ENCODE data around the gene CTU1. TPM values are rescaled to one million over a fixed set of nuclear protein-coding genes. Genes with fewer than 3 reads are reported as not detected.

Gene CTU1
- total and polyA plus RNA-seq, 8 donors = 1.6 to 9.9 (median 2.6) TPM

DNA sequence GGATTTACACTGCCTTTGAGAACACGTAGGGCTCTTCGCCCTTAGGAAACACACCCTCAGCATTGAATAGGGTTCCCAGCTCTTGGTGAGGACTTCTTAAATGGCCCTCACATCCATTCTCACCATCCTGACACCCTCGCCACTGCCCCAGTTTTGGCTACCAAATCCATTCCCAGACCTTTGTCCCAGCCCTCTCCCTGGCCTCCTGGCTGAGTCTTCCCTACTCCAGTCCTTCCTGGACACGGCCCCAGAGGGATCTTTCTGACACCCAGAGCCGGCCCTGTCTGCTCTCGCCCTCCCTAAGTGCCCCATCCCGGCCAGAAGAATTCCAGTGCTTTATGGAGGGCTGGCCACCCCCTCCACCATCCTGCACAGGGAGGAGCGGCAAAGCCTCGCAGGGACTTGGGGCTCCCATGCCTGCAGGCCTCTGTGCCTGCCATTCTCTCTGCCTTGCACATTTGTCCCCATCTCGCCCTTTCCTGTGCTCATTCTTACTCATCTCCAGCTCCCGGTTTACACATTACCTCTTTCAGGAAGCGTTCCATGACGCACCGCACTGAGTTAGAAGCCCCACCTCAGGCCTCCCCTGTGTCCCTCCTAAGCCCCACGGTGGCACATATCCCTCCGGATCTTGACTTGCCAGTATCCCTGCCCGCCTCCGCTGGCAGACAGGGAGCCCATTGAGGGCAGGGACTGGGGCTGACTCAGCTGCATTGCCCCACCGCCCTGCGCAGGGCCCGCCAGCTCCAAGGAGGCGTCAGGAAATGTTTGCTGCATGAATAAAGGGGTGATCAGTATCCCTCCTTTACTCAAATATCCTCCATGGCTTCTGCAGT lies 14.5 kb downstream of the CTU1 start:
- intact Hi-C loops (cut with DNase I) = no loop called here
- no peak for ATAC-seq
- TF ChIP-seq, protein P1, sequence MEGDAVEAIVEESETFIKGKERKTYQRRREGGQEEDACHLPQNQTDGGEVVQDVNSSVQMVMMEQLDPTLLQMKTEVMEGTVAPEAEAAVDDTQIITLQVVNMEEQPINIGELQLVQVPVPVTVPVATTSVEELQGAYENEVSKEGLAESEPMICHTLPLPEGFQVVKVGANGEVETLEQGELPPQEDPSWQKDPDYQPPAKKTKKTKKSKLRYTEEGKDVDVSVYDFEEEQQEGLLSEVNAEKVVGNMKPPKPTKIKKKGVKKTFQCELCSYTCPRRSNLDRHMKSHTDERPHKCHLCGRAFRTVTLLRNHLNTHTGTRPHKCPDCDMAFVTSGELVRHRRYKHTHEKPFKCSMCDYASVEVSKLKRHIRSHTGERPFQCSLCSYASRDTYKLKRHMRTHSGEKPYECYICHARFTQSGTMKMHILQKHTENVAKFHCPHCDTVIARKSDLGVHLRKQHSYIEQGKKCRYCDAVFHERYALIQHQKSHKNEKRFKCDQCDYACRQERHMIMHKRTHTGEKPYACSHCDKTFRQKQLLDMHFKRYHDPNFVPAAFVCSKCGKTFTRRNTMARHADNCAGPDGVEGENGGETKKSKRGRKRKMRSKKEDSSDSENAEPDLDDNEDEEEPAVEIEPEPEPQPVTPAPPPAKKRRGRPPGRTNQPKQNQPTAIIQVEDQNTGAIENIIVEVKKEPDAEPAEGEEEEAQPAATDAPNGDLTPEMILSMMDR (IDR thresholded peaks at IDR 0.05) = no peak

DNA sequence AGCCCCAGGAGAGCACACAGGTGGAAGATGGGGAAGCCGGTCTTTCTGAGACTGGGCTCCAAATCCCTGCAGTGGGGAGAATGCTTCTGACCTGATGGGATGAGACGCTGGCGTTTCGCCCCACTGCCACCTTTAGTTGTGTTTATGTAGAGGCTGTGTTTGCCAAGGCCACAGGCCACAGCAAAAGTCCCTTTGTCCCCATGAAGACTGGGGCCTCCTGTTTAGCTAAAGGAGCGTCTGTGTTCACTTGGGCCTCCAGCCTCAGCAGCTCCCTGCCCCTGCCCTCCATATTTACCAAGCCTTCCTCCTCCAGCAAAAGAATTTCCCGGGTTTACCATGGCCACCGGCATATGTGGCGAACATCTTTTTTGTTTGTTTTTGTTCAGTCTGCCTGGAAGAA lies 15.1 kb downstream of the CTU1 start:
- TF ChIP-seq, protein P1 (IDR thresholded peaks at IDR 0.05) = no peak
- Histone ChIP-seq H3K27ac (no peak overlapping the region), H3K9me3 (no peaks in the 10 kb centered on the region), H3K36me3 (peaks cover 0 to 4% of the 10 kb centered on the region in 2 donors), H3K4me1 (peaks cover 0 to 14% of the 10 kb centered on the region in 2 donors), H3K27me3 (no peaks in the 10 kb centered on the region), H3K4me3 (no peak overlapping the region)
- intact Hi-C loops (cut with DNase I) = no loop called here
- ATAC-seq = no peak
- no peak for DNase-seq

More for the DNA sequence above, 14.5 kb downstream of the CTU1 start:
- H3K27me3 ChIP-seq = no peaks in the 10 kb centered on the region
- peaks cover 0 to 8% of the 10 kb centered on the region in 2 donors for H3K36me3 ChIP-seq
- DNase-seq = no peak
- no peak overlapping the region for H3K27ac ChIP-seq
- H3K4me3 ChIP-seq = no peak overlapping the region
- no peaks in the 10 kb centered on the region for H3K9me3 ChIP-seq
- H3K4me1 ChIP-seq = peaks cover 0 to 14% of the 10 kb centered on the region in 2 donors

DNA sequence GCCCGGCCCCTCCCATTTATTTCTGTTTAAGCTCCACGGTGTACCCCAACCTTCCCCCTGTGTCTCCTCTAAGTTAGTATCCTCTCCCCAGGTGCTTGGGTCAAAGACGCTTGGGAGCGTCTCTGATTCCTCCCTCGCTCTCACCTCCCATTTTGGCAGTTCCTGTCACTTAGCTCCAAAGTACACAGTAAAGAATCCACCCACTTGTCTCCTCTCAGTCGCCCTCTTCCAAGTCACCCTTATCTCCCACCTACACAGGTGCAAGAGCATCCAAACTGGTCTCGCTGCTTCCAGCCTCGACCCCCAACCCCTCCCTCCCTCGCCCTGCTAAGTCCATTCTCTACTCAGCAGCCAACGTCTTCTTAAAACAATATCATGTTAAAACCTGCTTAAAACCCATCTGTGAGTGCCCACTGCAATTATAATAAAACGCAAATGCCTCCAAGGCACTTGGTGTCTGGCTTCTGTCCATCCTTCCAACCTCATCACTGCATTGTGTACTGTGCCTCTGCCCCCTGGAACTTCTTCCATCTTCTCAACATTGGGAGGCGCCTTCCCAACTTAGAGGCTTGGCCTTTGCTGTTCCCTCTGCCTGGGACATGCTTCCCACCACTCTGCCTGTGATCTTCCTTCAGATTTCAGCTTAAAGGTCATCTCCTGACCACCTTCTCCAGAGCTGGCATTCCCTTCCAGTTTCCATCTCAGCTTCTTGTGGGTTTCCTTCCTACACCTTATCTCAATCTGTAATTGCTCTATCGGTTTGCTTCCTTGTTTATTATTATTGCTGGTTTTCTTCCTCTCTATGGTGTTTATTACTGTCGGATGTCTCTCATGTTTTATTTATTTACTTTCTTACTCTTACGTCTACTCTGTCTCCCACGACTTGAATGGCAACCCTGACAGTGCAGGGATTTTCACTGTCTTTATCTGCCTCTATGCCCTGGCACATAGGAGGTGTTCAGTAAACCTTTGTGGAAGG lies 16.0 kb downstream of the CTU1 start:
- H3K27ac ChIP-seq = no peak overlapping the region
- H3K27me3 ChIP-seq = no peaks in the 10 kb centered on the region
- DNase-seq = no peak
- intact Hi-C loops (cut with DNase I) = no loop called here
- H3K4me1 ChIP-seq = peaks cover 0 to 13% of the 10 kb centered on the region in 2 donors
- ATAC-seq = no peak
- H3K4me3 ChIP-seq = no peak overlapping the region
- no peaks in the 10 kb centered on the region for H3K9me3 ChIP-seq
- TF ChIP-seq, protein P1 (IDR thresholded peaks at IDR 0.05) = no peak
- H3K36me3 ChIP-seq = no peaks in the 10 kb centered on the region

DNA sequence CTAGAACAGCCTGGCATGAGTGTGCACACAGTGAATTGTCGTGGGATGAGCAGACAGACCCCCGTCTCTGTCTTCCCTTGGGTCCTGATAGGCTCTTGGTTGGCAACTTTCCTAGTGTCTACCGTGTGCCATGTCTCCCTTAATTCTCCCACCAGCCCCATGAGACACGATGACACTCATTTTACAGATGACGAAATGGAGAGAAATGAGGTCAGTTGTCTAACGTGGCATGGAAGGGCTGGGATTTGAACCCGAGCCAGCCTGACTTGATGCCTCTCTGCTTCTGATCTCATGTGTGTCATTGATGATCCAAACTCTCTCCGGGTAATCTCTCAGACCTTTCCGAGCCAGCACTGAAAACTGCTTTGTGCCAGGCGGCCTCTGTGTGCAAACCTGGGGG lies 17.1 kb downstream of the CTU1 start:
- Histone ChIP-seq H3K4me3 (no peak overlapping the region), H3K27ac (no peak overlapping the region), H3K27me3 (no peaks in the 10 kb centered on the region), H3K4me1 (peaks cover 0 to 5% of the 10 kb centered on the region in 2 donors), H3K9me3 (no peaks in the 10 kb centered on the region), H3K36me3 (no peaks in the 10 kb centered on the region)
- DNase-seq (no peak), ATAC-seq (no peak)
- intact Hi-C loops (cut with DNase I) = no loop called here
- TF ChIP-seq, protein P1 (IDR thresholded peaks at IDR 0.05) = no peak

DNA sequence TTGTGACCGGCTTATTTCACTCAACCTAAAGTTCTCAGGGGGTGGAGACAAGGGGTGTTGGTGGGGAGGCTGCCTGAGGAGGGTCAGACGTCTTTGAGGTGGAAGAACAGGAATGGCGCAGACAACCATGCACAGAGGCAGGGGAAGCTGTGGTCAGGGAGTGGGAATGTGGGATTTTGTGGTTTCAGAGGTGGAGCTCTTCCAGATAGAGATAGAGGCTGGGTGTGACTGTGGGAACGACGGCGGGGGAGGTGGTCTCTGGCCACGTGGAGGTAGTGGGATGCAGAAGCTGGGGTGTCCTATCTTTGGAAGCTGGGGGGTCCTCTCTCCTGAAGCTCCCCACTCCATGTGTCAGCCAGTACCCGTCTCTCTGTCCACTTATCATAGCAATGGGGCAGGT lies 17.7 kb downstream of the CTU1 start:
- Histone ChIP-seq H3K4me3 (no peak overlapping the region), H3K4me1 (peaks cover 0 to 5% of the 10 kb centered on the region in 2 donors), H3K36me3 (no peaks in the 10 kb centered on the region), H3K27ac (no peak overlapping the region), H3K9me3 (no peaks in the 10 kb centered on the region), H3K27me3 (no peaks in the 10 kb centered on the region)
- DNase-seq (no peak), ATAC-seq (no peak)
- intact Hi-C loops (cut with DNase I) = no loop called here
- TF ChIP-seq, protein P1 (IDR thresholded peaks at IDR 0.05) = no peak

Data from left lung (tissue), 10 donors.